ENCODE data around the gene MRPS7. TPM values are rescaled to one million over a fixed set of nuclear protein-coding genes. Genes with fewer than 3 reads are reported as not detected.
A peak's percentile ranks its signal among the peaks of the same experiment; 100 is the strongest.

Gene MRPS7
- total and polyA plus RNA-seq, 9 of the 15 experiments (the other 6 are each of a cell fraction or from before 2014, with no cell fraction given), result 107 to 244 (median 132) TPM

DNA sequence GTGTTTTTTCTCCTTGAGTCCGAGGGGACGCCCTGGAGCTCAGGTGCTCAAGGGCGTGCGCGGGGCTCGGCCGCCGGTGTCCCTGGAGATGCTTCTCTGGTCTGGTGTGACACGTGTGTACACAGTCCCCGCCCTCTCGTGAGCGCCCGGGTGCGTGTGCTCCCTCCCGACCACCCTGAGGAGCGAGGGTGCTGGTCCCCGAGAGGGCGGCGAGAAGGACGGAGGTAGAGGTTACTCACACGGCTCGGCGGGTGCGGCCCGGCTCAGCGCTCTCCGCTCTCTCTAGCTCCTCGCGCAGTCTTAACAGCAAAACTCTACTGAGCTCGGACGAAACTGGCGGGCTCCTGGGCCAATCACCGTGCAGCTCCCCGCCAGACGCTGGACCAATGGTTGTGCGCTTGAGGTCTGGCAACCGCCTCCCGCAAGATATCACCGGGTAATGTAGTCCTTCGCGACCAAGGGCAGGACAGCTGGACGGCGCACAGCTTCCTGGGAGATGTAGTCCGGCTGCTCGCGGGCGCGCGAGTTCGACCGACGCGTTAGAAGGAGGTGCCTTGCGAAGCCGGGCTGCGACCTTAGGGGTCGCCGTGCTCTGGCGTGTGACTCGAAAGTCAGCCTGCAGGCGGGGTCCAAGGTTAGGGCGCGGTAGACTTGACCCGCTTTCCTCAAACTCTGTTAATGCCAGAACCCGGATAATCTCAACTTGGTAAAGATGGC is 27.6 kb downstream of the MRPS7 start, which contains the start of gene SLC25A19:
Gene SLC25A19, minus strand, starts transcription at position 319 of the 717 bp plus-strand sequence. CDS start 2,669 bp downstream, outside the sequence.
- intact Hi-C loops (cut with micrococcal nuclease) (loop anchor here (2.0 to 10.0 kb wide), 3 partner anchors 18 to 236 kb away; partner anchors contain the start of genes GRB2, LLGL2 and MIF4GD), in situ Hi-C loops (cut with MboI) (no loop called here)
- Histone ChIP-seq H3K27me3 (ENCODE audit: control insufficient read depth in 2 of 2, insufficient read depth in 2 of 2, low read length in 2 of 2) (no peaks in the 10 kb centered on the region), H2AFZ (ENCODE audit: low read depth, low read length) (peak within 1 kb of the TSS; percentile 94), H3K4me2 (ENCODE audit: insufficient read depth, low read length) (peak within 1 kb of the TSS; percentile 93), H3K9ac (ENCODE audit: insufficient read depth in 1 of 2, low read depth in 2 of 2, low read length in 2 of 2) (peak within 1 kb of the TSS; percentile 86 to 100), H3K9me3 (replicated peaks; ENCODE audit: control insufficient read depth, insufficient read depth, low read depth, low read length) (no peaks in the 10 kb centered on the region), H3K4me1 (replicated peaks in 1 of 2; ENCODE audit: control insufficient read depth in 2 of 2, insufficient read depth in 2 of 2, low read length in 2 of 2) (peaks cover 2 to 16% of the 10 kb centered on the region in 2 experiments; a peak in 2 of 5 replicates), H4K20me1 (replicated peaks; ENCODE audit: control insufficient read depth, insufficient read depth, low read length) (no peaks in the 10 kb centered on the region), H3K36me3 (ENCODE audit: control insufficient read depth, insufficient read depth, low read length) (peaks cover 32% of the 10 kb centered on the region), H3K79me2 (ENCODE audit: control insufficient read depth, insufficient read depth, low read length) (peaks cover 34% of the 10 kb centered on the region), H3K9me1 (ENCODE audit: control insufficient read depth, insufficient read depth, low read length) (no peaks in the 10 kb centered on the region), H3K4me3 (peak within 1 kb of the TSS; percentile 87), H3K27ac (ENCODE audit: extremely low read depth, low read depth, low read length) (peak within 1 kb of the TSS; percentile 89)
- ChIA-PET POLR2A (interaction anchor here (0.5 to 2.0 kb wide), 28 partner anchors 8 to 362 kb away, joined by 3 to 26 read pairs (median 3); partner anchors contain the start of genes GGA3, GRB2, MIF4GD and MRPS7), CTCF (ENCODE audit: low intra/inter-chr PET ratio) (interaction anchor here (1.2 to 2.0 kb wide), 4 partner anchors 115 to 461 kb away, joined by 3 to 23 read pairs (median 6); partner anchors contain the start of genes CASKIN2 and TSEN54)
- no TSS peak for BruUV-seq (replicated peaks)
- DNase-seq (ENCODE audit: extremely low read depth in 1 of 4, low spot score in 3 of 4) (peak; percentile 98 to 99 (median 98)), FAIRE-seq (peak; percentile 100), ATAC-seq (peak; percentile 99)
- under 1% methylated on average over 51 of the region's 65 CpGs for WGBS (ENCODE audit: insufficient coverage, low coverage, missing lambda C conversion rate)
- TF ChIP-seq ESRRB (CRISPR knock-in tag; IDR thresholded peaks at IDR 0.05; ENCODE audit: borderline replicate concordance), result no peak
- no peak for TF ChIP-seq GABPB2 (CRISPR knock-in tag; conservative IDR thresholded peaks at IDR 0.05)
- TF ChIP-seq ATF7 (IDR thresholded peaks at IDR 0.05), result peak; percentile 87
- no peak for TF ChIP-seq TSC22D4 (tag; IDR thresholded peaks at IDR 0.05)
- TF ChIP-seq, protein P1, sequence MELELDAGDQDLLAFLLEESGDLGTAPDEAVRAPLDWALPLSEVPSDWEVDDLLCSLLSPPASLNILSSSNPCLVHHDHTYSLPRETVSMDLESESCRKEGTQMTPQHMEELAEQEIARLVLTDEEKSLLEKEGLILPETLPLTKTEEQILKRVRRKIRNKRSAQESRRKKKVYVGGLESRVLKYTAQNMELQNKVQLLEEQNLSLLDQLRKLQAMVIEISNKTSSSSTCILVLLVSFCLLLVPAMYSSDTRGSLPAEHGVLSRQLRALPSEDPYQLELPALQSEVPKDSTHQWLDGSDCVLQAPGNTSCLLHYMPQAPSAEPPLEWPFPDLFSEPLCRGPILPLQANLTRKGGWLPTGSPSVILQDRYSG (tag; conservative IDR thresholded peaks at IDR 0.05; ENCODE audit: low read depth), result no peak
- TF ChIP-seq, protein P2, sequence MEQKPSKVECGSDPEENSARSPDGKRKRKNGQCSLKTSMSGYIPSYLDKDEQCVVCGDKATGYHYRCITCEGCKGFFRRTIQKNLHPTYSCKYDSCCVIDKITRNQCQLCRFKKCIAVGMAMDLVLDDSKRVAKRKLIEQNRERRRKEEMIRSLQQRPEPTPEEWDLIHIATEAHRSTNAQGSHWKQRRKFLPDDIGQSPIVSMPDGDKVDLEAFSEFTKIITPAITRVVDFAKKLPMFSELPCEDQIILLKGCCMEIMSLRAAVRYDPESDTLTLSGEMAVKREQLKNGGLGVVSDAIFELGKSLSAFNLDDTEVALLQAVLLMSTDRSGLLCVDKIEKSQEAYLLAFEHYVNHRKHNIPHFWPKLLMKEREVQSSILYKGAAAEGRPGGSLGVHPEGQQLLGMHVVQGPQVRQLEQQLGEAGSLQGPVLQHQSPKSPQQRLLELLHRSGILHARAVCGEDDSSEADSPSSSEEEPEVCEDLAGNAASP (IDR thresholded peaks at IDR 0.05), result no peak
- TF ChIP-seq SUPT5H (IDR thresholded peaks at IDR 0.05), result peak; percentile 88
- peak in 1 of 2 experiments; percentile 50; a peak in 2 of 4 replicates for TF ChIP-seq SIN3A (IDR thresholded peaks at IDR 0.05; ENCODE audit: borderline replicate concordance in 2 of 2, control insufficient read depth in 1 of 2, low read depth in 2 of 2, low read length in 2 of 2)
- TF ChIP-seq ZNF780A (CRISPR knock-in tag; IDR thresholded peaks at IDR 0.05), result no peak
- no peak for TF ChIP-seq SPI1 (IDR thresholded peaks at IDR 0.05; ENCODE audit: borderline replicate concordance, low read depth, low read length)
- TF ChIP-seq CHCHD3 (CRISPR knock-in tag; IDR thresholded peaks at IDR 0.05), result 0 out of 2 replicates have a peak, but pooled peaks have one; percentile 45
- TF ChIP-seq, protein P3, sequence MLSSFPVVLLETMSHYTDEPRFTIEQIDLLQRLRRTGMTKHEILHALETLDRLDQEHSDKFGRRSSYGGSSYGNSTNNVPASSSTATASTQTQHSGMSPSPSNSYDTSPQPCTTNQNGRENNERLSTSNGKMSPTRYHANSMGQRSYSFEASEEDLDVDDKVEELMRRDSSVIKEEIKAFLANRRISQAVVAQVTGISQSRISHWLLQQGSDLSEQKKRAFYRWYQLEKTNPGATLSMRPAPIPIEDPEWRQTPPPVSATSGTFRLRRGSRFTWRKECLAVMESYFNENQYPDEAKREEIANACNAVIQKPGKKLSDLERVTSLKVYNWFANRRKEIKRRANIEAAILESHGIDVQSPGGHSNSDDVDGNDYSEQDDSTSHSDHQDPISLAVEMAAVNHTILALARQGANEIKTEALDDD (IDR thresholded peaks at IDR 0.05), result peak; percentile 97
- peak; percentile 51; the same call in 1 of the 2 replicates for TF ChIP-seq HDAC2 (IDR thresholded peaks at IDR 0.05)
- TF ChIP-seq PTTG1 (tag; IDR thresholded peaks at IDR 0.05; ENCODE audit: low read depth), result no peak

Data from K562 (cell line).